Kidney epithelial cell (primary cell): ENCODE data around the gene LRP8. TPM values are rescaled to one million over a fixed set of nuclear protein-coding genes. Genes with fewer than 3 reads are reported as not detected.

Experiments used
- DNase-seq: peaks from one replicate; pipeline ENCODE4 v3.0.0-alpha.2; 2010; ENCODE audit warnings: low read depth
- H3K27me3 ChIP-seq: 2 replicates; pipeline ENCODE4 v1.6.0; 2011; ENCODE audit warnings: low read length; ENCODE audit not compliant: control insufficient read depth, insufficient read depth
- H3K36me3 ChIP-seq: 2 replicates; pipeline ENCODE4 v1.5.1; 2011; ENCODE audit warnings: low read length; ENCODE audit not compliant: control insufficient read depth, insufficient read depth
- H3K4me3 ChIP-seq: 2 replicates; pipeline ENCODE4 v1.5.1; 2011; ENCODE audit warnings: low read depth, mild to moderate bottlenecking, control low read depth, low read length
- total RNA-seq: library from RNA; depleted of rRNA; stranded (reverse); fragments of >200 nt; gene quantifications from 2 replicates; pipeline ENCODE4 v1.2.3, GENCODE V29; 2015
- TF ChIP-seq, protein P1 (sequence below): IDR thresholded peaks from 2 replicates; pipeline ENCODE4 v1.5.1; 2011; ENCODE audit warnings: mild to moderate bottlenecking, moderate library complexity, low read length, control low read depth, inconsistent platforms; ENCODE audit not compliant: insufficient read depth, poor library complexity, severe bottlenecking

Gene LRP8
- total RNA-seq, 1 donor from 2014 or later = 7.5 TPM

DNA sequence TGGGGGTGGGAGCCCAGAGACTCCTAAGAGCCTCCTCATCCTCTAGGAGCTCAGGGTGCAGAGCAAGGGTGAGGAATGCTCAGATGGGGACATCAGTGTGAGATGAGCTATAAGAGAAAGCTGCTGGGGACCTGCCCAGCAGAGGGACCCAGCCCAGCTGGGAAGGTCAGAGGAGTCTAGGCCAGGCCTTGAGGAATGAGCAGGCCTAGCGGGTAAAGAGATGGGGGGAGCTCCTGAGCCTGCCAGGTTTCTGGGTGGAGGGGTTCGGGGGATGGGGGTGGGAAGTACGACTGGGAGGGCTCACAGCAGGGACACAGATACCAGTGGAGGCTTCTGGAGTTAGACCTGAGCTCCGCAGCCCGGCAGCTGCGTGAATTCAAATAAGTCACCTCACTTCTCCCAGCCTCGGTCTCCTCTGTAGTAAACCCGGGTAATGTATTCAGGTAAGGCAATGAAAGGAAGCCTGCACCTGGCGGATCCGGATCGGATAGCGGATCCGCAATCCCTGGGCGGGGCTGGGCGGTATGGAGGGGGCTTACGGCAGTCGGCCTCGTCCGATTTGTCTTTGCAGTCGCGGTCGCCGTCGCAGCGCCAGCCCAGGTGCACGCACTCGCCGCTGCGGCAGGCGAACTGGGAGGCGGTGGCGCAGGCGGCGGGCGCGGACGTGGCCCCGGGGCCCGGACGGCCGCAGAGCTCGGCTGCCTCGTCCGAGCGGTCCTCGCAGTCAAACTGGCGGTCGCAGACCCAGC lies 51.5 kb downstream of the LRP8 start:
- no peak overlapping the region for H3K4me3 ChIP-seq
- H3K27me3 ChIP-seq = no peaks in the 10 kb centered on the region
- no peaks in the 10 kb centered on the region for H3K36me3 ChIP-seq
- no peak for DNase-seq
- TF ChIP-seq, protein P1, sequence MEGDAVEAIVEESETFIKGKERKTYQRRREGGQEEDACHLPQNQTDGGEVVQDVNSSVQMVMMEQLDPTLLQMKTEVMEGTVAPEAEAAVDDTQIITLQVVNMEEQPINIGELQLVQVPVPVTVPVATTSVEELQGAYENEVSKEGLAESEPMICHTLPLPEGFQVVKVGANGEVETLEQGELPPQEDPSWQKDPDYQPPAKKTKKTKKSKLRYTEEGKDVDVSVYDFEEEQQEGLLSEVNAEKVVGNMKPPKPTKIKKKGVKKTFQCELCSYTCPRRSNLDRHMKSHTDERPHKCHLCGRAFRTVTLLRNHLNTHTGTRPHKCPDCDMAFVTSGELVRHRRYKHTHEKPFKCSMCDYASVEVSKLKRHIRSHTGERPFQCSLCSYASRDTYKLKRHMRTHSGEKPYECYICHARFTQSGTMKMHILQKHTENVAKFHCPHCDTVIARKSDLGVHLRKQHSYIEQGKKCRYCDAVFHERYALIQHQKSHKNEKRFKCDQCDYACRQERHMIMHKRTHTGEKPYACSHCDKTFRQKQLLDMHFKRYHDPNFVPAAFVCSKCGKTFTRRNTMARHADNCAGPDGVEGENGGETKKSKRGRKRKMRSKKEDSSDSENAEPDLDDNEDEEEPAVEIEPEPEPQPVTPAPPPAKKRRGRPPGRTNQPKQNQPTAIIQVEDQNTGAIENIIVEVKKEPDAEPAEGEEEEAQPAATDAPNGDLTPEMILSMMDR = no peak

DNA sequence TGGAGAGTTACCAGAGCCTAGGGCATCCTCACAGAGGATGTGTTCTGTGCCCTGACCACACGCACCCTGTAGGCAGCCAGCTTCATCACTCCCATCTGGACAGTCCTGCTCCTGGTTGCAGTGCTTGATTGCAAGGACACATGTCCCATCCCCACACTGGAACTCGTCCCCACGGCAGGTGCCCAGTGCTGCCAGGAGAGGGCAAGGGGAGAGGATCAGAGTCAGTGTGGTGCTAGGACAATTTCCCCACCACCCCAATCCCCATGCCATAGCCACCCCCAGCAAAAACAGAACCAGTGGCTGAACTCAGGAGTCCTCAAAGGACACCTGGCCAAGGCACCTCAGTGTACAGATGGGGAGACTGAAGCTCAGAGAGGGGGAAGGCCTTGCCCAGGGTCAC lies 52.3 kb downstream of the LRP8 start:
- no peak overlapping the region for H3K4me3 ChIP-seq
- TF ChIP-seq, protein P1 = no peak
- no peaks in the 10 kb centered on the region for H3K36me3 ChIP-seq
- DNase-seq = no peak
- no peaks in the 10 kb centered on the region for H3K27me3 ChIP-seq

DNA sequence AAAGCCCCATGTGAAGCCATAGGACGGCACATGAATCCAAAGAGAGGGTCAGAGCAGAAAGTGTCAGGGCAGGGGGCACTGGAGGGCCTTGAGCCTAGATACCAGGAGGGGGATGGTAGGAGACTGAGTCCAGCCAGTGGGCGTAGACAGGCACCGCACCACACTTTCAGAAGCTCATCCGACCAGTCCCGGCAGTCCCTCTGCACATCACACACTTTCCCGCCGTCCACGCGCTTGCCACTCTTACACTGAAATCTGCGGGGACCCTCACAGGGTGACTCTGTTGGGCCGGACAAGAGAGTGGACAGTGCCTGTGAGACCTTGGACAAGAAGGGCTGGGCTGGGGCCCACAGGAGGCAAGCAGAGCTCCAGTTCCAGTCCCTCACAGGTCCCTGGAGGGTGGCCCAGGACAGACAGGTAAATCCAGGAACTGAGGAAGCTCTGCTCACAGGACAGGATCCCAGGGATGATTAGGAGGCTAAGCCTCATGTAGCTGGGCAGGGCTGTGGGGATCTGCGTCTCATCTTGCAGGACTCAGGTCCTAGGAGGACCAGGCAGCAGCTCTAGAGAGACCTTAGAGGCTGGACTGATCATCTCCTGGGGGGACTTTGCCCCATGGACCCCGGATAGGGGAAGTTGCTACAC lies 53.2 kb downstream of the LRP8 start:
- no peaks in the 10 kb centered on the region for H3K36me3 ChIP-seq
- no peaks in the 10 kb centered on the region for H3K27me3 ChIP-seq
- no peak overlapping the region for H3K4me3 ChIP-seq
- no peak for DNase-seq
- TF ChIP-seq, protein P1 = no peak

DNA sequence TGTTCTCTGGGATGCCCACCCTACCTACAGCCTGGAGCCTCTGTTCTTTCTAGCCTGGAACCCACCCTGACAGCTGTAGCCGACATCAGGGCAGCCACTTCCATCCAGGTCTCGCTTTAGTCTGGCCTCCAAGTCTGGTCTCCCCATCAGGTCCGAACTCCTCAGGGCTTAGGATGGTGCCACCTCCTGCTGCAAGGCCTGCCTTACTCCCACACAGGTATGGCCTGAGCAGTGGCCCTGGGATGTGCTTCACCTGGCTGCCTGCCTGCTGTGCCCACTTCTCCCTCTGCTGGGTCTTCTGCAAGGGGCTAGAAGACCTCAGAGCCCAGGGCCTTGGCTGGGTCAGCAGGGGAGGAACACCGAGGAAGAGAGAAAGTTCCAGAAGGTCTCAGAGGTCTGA lies 53.8 kb downstream of the LRP8 start:
- no peak overlapping the region for H3K4me3 ChIP-seq
- DNase-seq = no peak
- TF ChIP-seq, protein P1 = no peak
- no peaks in the 10 kb centered on the region for H3K27me3 ChIP-seq
- no peaks in the 10 kb centered on the region for H3K36me3 ChIP-seq

DNA sequence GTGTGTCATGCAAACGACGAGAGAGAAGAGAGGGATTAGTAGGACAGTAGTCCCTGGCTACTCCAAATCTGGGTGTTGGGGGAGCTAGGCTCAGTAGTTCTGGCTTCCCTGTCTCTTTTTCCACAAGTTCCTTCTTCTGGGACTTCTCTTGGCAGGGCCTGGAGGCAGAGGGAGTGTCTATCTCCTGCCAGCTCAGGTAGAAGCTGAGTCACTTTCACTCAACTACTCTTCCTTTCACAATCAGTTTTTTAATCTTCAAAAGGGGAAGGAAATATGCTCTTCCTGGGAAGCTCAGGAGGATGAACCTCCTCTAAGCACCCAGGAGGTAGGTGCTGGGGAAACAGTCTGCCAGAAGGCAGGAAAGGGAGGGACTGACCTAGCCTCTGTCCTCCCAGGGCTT lies 54.3 kb downstream of the LRP8 start:
- Histone ChIP-seq H3K4me3 (no peak overlapping the region), H3K36me3 (peaks cover 2% of the 10 kb centered on the region), H3K27me3 (no peaks in the 10 kb centered on the region)
- TF ChIP-seq, protein P1 = no peak
- no peak for DNase-seq
